Measurements from ENCODE around the gene BAIAP2L2.

BAIAP2L2 gene

GRCh38 chr22:38142606-38143005 is 32.1 kb upstream of the BAIAP2L2 start:
- TF ChIP-seq CTCF (IDR thresholded peaks at IDR 0.05; ENCODE audit: insufficient read depth, low read depth, low read length, missing control alignments), result no peak
- DNase-seq (ENCODE audit: low read depth), result no peak
- no peak overlapping the region for H3K4me3 ChIP-seq (ENCODE audit: low read length)

- H3K4me3 ChIP-seq (ENCODE audit: low read length), result no peak overlapping the region
- DNase-seq (ENCODE audit: low read depth), result no peak
- no peak for TF ChIP-seq CTCF (IDR thresholded peaks at IDR 0.05; ENCODE audit: insufficient read depth, low read depth, low read length, missing control alignments)
These were observed 30.9 kb upstream of the BAIAP2L2 start for GRCh38 chr22:38141217-38141973.

- no peak for TF ChIP-seq CTCF (IDR thresholded peaks at IDR 0.05; ENCODE audit: insufficient read depth, low read depth, low read length, missing control alignments)
- no peak overlapping the region for H3K4me3 ChIP-seq (ENCODE audit: low read length)
- DNase-seq (ENCODE audit: low read depth), result no peak
These were observed 29.4 kb upstream of the BAIAP2L2 start for GRCh38 chr22:38139901-38140300.

- no peak for DNase-seq (ENCODE audit: low read depth)
- H3K4me3 ChIP-seq (ENCODE audit: low read length), result no peak overlapping the region
- no peak for TF ChIP-seq CTCF (IDR thresholded peaks at IDR 0.05; ENCODE audit: insufficient read depth, low read depth, low read length, missing control alignments)
These were observed 28.5 kb upstream of the BAIAP2L2 start for GRCh38 chr22:38138961-38139360.

- DNase-seq (ENCODE audit: low read depth), result no peak
- no peak for TF ChIP-seq CTCF (IDR thresholded peaks at IDR 0.05; ENCODE audit: insufficient read depth, low read depth, low read length, missing control alignments)
These were observed 27.6 kb upstream of the BAIAP2L2 start for GRCh38 chr22:38137876-38138687.

GRCh38 chr22:38136607-38137006 is 26.1 kb upstream of the BAIAP2L2 start:
- DNase-seq (ENCODE audit: low read depth), result no peak
- no peak for TF ChIP-seq CTCF (IDR thresholded peaks at IDR 0.05; ENCODE audit: insufficient read depth, low read depth, low read length, missing control alignments)
- no peak overlapping the region for H3K4me3 ChIP-seq (ENCODE audit: low read length)

More at GRCh38 chr22:38137876-38138687, 27.6 kb upstream of the BAIAP2L2 start:
- H3K4me3 ChIP-seq (ENCODE audit: low read length), result no peak overlapping the region
